GM21526 (cell line): ENCODE measurements around the gene STARD6.
"Not testable (repeated sequence)": the region's sequence is repeated elsewhere in the genome, so short reads cannot be mapped to it uniquely, and the experiment has no call there.

Experiments used
- ATAC-seq: cut with Tn5 transposase; IDR thresholded peaks from one replicate; pipeline ENCODE4 v1.9.1; 2021; ENCODE audit warnings: moderate library complexity; ENCODE audit not compliant: unreplicated experiment, low FRiP score

STARD6 gene, protein sequence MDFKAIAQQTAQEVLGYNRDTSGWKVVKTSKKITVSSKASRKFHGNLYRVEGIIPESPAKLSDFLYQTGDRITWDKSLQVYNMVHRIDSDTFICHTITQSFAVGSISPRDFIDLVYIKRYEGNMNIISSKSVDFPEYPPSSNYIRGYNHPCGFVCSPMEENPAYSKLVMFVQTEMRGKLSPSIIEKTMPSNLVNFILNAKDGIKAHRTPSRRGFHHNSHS

GRCh38 chr18:54357660-54358494 is at the start of gene STARD6, which contains the start of gene C18orf54:
TSS of gene STARD6 (minus strand) at chr18:54357858. CDS start at chr18:54354573, 3,285 bp downstream.
TSS of gene C18orf54 (plus strand) at chr18:54357906. CDS start at chr18:54360573, 2,667 bp downstream.
- peak; percentile 92 for ATAC-seq

DNA sequence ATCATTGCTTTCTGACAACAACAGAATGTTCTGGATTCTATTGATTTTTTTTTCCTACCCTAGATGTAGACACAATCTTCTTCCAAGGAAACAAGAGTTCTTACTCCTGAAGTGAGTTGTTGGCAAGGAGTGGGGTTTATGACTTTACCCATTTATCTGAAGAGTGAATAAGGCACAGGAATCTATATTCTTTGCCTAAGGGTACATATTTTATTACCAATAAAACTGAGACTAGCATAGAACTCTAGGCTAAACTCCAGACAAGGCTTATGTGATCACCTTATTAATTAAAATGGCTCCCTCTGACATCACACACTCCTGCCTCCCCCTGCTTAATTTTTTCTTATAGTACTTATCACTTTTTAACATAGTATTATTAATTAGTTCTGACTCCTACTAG is 47.6 kb upstream of the STARD6 start:
- ATAC-seq: no peak

DNA sequence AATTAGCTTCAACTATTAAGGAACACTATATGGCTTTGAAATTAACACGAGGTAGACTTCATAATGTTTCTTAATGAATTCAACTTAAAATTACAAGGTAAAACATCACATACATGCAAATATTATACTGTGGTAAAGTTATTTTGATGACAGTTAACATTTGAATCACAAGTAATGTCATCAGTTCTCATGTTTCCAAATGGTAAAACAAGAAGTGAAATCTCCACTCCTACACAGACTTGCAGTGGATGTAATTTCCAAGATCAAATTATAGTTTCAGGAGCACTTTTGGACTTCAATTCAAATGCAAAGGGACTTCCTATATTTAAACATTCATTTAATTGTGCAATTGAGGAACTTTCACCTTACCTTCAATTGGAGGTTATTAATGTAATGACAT is 39.1 kb upstream of the STARD6 start:
- no peak for ATAC-seq

DNA sequence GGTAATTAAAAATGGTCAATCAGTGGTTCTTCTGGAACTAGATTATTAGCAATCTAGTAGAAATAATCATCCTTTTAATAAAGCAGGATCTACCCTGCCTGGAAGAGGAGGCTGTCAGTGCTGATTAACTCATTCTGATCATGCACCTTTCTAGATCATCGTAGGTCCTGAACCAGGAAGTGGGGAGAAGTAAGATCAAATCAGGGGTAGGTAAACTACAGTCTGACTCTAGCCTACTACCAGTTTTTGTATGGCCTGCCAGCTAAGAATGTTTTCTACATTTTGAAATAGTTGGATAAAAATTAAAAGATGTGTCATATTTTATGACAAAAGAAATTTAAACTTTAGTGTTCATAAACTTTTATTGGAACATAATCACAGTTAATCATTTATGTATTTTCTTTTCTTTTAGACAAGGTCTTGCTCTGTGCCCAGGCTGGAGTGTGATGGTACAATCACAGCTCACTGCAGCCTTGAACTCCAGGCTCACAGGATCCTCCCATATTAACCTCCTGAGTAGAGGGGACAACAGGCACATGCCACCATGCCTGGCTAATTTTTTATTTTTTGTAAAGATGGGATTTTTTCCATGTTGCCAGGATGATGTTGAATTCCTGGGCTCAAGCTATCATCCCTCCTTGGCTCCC is 36.1 kb upstream of the STARD6 start:
- ATAC-seq: no peak

- ATAC-seq: peak; percentile 68
Measured at GRCh38 chr18:54392543-54393023, 34.9 kb upstream of the STARD6 start.

DNA sequence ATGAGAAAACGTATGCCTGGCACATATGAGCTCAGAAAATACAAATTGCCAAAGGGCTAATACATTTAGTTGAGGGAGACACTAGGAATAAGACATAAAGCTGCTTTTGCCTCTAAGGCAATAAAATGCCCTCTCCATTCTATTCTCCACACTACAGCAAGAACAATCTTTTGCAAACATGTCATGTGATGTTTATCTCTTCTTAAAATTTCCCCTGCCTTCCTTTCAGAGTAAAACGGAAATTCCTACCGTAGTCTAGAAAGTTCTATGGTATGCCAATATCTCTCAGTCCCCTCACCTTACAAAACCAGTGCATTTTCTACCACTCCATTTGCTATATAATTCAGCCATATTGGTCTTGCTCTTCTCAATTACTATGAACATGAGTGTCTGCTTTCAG is 33.2 kb upstream of the STARD6 start:
- ATAC-seq: no peak

GRCh38 chr18:54389143-54389505 is 31.5 kb upstream of the STARD6 start:
- ATAC-seq: no peak

GRCh38 chr18:54388203-54389142 is 30.8 kb upstream of the STARD6 start:
- ATAC-seq: peak; percentile 83

GRCh38 chr18:54387631-54388030 is 30.0 kb upstream of the STARD6 start:
- ATAC-seq: no peak

- not testable (repeated sequence) for ATAC-seq
Measured at GRCh38 chr18:54386800-54387495, 29.3 kb upstream of the STARD6 start.

DNA sequence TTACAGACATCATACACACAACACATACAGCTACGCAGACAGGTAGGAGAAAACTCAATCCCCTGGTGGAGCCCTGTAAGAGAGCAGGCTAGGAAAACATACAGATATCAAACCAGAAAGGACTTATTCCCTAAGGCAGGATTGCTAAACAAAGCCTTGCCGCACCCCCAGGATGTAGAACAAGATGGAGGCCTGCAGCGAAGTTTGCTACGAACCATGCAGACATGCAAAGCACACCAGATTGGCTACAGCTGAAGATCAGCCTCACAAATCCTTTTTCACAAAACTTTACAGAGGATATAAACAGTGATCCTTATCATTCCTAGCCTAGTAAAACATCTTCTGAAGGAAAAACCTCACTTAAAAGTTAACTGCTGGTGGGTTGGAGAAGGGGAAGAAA is 28.4 kb upstream of the STARD6 start:
- ATAC-seq: no peak

DNA sequence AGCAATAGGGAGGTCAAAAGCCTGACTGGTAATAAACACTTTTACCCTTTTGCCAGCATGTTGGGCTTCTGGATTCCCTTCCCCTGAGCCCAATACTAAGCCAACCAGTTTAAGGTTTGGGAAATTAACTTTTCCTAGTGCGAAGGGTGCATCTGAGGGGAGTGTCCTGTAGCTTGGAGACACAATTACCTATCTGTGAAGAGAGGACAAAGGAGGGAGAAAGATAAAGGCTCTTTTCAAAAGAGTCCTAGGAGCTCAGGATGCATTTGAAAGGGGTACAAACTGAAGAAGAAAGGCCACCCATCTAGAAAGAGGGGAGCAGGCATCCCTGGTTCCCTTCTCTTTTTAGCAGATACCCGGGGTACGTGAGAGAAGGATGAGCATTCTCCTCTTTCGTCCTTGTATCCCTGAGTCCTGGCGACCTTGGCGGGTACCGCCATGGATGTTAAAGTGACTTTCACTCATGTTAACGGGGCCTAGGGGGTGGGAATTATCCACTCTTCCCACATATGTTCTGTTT is 25.1 kb upstream of the STARD6 start:
- no peak for ATAC-seq

- ATAC-seq: no peak
Measured at GRCh38 chr18:54382076-54382475, 24.4 kb upstream of the STARD6 start.

- ATAC-seq: no peak
Measured at GRCh38 chr18:54381640-54382039, 24.0 kb upstream of the STARD6 start.

DNA sequence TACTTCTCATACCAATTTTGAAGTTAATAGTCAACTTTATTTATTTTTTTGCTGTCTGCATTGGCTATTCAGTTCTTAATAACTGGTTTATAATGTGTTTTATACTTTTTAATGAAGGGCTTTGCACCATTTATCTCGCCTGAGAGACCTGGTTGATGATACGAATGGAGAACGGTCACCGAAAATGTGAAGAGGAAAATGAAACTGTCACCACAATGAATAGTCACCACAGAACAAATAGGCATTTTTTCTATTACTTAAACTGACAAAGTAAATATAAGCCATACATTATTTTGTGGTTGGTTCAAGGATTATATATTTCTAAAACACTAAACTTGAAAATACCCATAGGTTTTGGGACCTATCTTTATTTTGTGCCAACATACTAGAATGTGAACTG is 20.4 kb upstream of the STARD6 start:
- no peak for ATAC-seq

GRCh38 chr18:54360406-54360805 is 2.7 kb upstream of the STARD6 start:
- no peak for ATAC-seq

DNA sequence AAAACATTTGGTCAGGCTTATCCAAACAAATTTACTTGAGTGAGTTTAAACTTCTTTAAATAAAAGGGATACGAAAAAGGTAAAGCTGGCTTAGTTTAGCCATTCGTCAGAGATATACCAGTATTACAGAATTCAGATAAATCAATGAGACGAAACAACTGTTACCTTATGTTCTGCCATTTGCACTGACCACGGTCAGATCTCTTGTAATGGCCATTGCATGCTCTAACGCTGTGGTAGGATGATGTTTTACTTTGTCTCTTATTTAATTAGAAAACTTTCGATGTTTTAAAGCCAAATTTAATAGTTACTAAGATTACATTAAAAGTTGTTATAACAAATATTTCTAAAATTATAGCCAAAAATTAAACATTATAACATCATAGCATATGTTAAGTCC is 1.6 kb upstream of the STARD6 start:
- ATAC-seq: no peak

- ATAC-seq: peak; percentile 19
Measured at GRCh38 chr18:54358495-54359040, 910 bp upstream of the STARD6 start.

DNA sequence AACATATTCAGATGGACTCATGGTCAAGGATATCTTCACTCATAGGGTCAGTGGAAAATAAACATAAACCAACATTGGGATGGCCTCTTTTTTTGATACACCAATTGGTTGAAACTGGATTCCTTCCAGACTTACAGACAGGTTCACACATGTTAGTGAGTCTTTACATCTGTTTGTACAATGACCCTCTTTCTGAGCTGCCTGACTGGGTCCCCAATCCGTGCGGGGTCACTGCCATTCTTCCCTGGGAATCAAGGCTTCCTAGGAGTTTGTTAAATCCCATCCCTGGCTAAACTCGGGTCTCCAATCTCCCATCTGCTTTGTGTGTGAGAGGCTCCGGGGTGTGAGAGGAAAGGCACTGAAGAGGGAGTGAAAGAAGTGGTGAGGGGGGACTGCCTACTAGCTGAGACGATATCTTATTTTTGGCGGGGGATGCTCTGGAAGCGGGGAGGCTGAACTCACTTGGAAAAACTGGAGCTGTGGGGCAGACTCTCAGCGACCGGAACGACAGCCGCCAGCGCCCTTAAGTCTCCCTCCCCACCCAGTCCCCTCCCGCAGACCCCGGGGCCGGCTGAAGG is 487 bp downstream of the STARD6 start:
- ATAC-seq: peak; percentile 2
